Measurements from ENCODE around the gene CIAO1. TPM values are rescaled to one million over a fixed set of nuclear protein-coding genes. Genes with fewer than 3 reads are reported as not detected.

Gene CIAO1
- total and polyA plus RNA-seq, 2 of the 4 experiments (the other 2 are of a cell fraction), result 81.1 to 94.3 TPM

DNA sequence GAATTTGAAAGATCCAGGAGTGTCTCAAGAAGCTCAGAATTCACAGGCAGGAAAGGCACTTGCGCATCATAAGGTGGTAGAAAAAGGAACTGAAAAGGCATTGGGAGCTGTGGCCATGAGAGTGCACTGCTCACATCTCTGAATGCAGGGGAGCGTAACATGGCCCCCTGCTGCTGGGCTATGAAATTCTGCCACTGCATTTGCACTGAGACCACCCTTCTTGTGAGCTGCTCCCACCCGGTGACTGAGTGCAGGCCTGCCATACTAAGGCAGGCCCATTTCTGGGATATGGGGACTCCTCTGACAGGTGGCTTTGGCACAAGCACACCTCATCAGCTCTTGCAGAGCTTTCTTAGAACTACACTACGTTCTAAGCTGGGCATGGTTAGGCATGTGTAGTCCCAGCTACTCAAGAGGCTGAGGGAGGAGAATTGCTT lies 32.1 kb upstream of the CIAO1 start:
- 79% methylated on average over 3 of the region's 4 CpGs; no CpG with 5 or more reads in 1 of the 2 experiments for whole genome bisulfite sequencing, 2 experiments (ENCODE audit: extremely low coverage in 2 of 2, insufficient read length in 1 of 2)
- H2BK15ac ChIP-seq (ENCODE audit: low read depth, low read length), result no peak overlapping the region
- no peak overlapping the region for H3K4ac ChIP-seq (ENCODE audit: low read depth, low read length)
- CTCF ChIA-PET, result interaction anchor here (0.8 kb wide), 1 partner anchor 177 kb away, joined by 3 read pairs; no protein-coding TSS in a partner anchor
- no peak overlapping the region for H3K27ac ChIP-seq (ENCODE audit: insufficient read depth, low read length)
- H3K4me3 ChIP-seq (ENCODE audit: insufficient read depth, low read depth, low read length), result no peak overlapping the region
- H3K18ac ChIP-seq (ENCODE audit: low read depth, low read length), result no peak overlapping the region
- H3K79me1 ChIP-seq (ENCODE audit: low read depth in 1 of 2, low read length in 2 of 2), result peaks cover 9% of the 10 kb centered on the region in 2 experiments
- POLR2A ChIA-PET (ENCODE audit: unreplicated experiment), result no interaction called here
- no peak overlapping the region for H3K9ac ChIP-seq (ENCODE audit: low read depth, low read length)
- H4K91ac ChIP-seq (ENCODE audit: insufficient read depth, low read depth, low read length), result no peak overlapping the region
- H2AK9ac ChIP-seq (replicated peaks; ENCODE audit: low read depth, low read length, poor library complexity), result no peak overlapping the region
- TF ChIP-seq CEBPB (IDR thresholded peaks at IDR 0.05; ENCODE audit: low read depth, low read length) (no peak), SMC3 (IDR thresholded peaks at IDR 0.05; ENCODE audit: low read depth, low read length) (no peak), MAZ (IDR thresholded peaks at IDR 0.05; ENCODE audit: borderline replicate concordance, low read depth, low read length) (no peak)
- TF ChIP-seq, protein P1, sequence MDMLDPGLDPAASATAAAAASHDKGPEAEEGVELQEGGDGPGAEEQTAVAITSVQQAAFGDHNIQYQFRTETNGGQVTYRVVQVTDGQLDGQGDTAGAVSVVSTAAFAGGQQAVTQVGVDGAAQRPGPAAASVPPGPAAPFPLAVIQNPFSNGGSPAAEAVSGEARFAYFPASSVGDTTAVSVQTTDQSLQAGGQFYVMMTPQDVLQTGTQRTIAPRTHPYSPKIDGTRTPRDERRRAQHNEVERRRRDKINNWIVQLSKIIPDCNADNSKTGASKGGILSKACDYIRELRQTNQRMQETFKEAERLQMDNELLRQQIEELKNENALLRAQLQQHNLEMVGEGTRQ (IDR thresholded peaks at IDR 0.05; ENCODE audit: low read depth, low read length), result no peak
- H2AK5ac ChIP-seq (ENCODE audit: low read depth, low read length), result no peak overlapping the region
- H3K4me2 ChIP-seq (ENCODE audit: low read depth, low read length), result no peak overlapping the region
- no peaks in the 10 kb centered on the region for H3K27me3 ChIP-seq (ENCODE audit: control insufficient read depth, insufficient read depth, low read length)
- dilution Hi-C loops (cut with HindIII; ENCODE audit: low sequenced_read_pairs, unreplicated experiment) (no loop called here), intact Hi-C loops (cut with micrococcal nuclease) (no loop called here), in situ Hi-C loops (cut with MboI; ENCODE audit: low sequenced_read_pairs) (no loop called here)
- no peaks in the 10 kb centered on the region; the same call in 1 of the 2 replicates for H4K20me1 ChIP-seq (ENCODE audit: insufficient read depth, low read length)
- H3K36me3 ChIP-seq (ENCODE audit: control insufficient read depth, insufficient read depth, low read length), result no peaks in the 10 kb centered on the region
- H3K9me1 ChIP-seq (ENCODE audit: insufficient read depth, low read length), result peaks cover 4% of the 10 kb centered on the region
- no peak overlapping the region for H3K56ac ChIP-seq (ENCODE audit: extremely low read depth, insufficient read depth, low read length)
- H4K8ac ChIP-seq (ENCODE audit: low read depth in 2 of 2, low read length in 2 of 2), result no peak overlapping the region
- H2BK120ac ChIP-seq (ENCODE audit: low read depth, low read length), result no peak overlapping the region
- H3K9me3 ChIP-seq (ENCODE audit: control insufficient read depth, insufficient read depth, low read length), result no peaks in the 10 kb centered on the region
- no peak overlapping the region for H2AFZ ChIP-seq (replicated peaks; ENCODE audit: low read length, poor library complexity)
- H3K23ac ChIP-seq (ENCODE audit: low read depth, low read length), result no peak overlapping the region
- no TSS peak for BruUV-seq (replicated peaks)
- no peak for DNase-seq
- no peak overlapping the region for H4K5ac ChIP-seq (ENCODE audit: low read depth, low read length)
- H2BK5ac ChIP-seq (ENCODE audit: low read depth, low read length, poor library complexity, severe bottlenecking), result no peak overlapping the region
- no peak for ATAC-seq (ENCODE audit: low read depth)
- H2BK20ac ChIP-seq (ENCODE audit: low read depth, low read length), result no peak overlapping the region
- H3K14ac ChIP-seq (replicated peaks; ENCODE audit: low read depth, low read length), result no peak overlapping the region
- H3K4me1 ChIP-seq (ENCODE audit: control insufficient read depth, insufficient read depth, low read length), result no peaks in the 10 kb centered on the region

Measured in IMR-90 (cell line).